ENCODE results near the gene SEMA3B.
"Not testable (repeated sequence)": the region's sequence is repeated elsewhere in the genome, so short reads cannot be mapped to it uniquely, and the experiment has no call there.

SEMA3B gene

DNA sequence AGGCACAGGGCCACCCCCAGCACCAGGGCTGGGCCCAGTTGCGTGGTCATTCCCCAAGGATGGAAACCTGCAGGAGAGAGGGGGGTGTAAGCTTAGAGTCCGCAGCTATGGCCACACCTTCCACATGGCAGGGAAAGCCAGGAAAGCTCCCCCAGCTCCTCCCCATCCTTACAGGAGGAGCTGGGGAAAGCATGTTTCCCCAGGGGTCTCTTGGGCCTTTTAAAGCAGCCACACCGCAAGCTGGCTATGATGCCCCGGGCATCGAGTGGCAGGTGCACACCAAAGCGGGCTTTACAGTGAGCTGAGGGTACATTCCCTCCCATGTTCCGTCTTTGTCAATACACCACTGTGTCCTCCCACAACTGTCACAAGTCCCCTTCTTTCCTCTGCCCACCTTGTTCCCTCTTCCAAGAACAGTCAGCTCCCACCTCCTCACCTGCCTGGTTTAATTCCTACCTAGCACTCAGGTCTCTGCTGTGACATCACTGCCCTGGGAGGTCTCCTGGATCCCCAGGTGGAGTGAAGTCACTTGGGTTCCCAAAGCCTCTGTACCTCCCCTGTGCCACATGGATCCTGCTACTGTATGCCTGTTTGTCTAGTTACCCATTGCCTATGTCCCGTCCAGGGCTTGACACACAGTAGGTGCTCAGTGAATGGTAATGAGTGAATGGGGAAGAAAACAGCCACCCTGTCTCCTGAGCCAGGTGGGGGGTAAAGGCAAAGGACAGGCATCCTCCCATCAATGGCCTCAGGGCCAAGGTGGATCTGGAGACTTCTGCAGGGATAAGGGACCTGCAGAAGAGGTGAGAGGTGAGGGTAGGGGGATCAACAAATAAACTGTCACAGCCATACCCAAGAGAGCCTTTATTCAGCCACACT lies 26.8 kb downstream of the SEMA3B start:
- no peak for DNase-seq

DNA sequence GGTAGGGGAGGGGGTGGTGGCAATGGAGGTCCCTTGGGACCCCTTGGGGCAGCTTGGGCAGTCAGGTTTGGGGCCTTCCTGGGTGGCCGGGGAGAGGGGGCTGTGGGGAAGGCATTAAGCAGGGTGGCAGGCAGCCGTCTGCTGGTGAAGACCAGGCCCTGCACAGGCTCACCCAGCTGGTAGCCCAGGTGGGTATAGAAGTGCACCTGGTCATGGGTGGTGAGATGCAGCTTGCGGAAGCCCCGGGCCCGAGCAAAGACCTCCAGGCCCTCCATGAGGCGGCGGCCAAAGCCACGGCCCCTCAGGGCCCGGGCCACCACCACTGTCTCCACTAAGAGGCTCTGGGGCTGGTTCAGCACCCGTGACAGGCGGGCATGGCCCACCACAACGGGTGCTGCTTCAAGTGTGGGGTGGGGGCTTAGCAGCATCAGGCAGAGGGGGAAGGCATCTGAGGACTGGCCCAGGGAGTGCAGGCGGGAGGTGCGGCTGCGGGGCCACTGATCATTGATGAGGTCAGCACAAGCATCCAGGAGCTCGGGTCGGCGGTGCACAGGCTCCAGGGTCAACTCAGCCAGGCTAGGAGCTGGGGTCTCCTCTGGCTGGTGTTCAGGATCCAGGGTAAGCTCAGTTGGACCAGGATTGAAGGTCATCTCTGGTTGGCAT lies 27.9 kb downstream of the SEMA3B start:
- DNase-seq: no peak

DNA sequence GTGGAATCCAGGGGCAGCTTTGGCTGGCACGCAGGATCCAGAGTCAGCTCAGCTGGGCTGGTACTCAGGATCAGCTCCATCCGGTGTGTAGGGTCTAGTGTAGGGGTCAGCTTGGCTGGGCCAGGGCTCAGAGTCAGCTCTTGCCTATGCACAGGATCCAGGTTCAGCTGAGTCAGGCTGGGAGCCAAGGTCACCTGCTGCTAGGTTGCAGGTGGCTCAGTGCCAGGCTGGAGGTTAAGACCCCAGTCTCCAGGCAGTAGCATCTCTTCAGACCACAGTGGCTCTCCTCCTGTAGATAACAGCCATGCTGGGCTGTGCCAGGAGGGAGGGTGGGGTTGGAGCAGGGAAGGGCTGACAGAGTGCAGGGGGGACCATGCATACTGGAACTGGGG lies 28.4 kb downstream of the SEMA3B start:
- no peak for DNase-seq

DNA sequence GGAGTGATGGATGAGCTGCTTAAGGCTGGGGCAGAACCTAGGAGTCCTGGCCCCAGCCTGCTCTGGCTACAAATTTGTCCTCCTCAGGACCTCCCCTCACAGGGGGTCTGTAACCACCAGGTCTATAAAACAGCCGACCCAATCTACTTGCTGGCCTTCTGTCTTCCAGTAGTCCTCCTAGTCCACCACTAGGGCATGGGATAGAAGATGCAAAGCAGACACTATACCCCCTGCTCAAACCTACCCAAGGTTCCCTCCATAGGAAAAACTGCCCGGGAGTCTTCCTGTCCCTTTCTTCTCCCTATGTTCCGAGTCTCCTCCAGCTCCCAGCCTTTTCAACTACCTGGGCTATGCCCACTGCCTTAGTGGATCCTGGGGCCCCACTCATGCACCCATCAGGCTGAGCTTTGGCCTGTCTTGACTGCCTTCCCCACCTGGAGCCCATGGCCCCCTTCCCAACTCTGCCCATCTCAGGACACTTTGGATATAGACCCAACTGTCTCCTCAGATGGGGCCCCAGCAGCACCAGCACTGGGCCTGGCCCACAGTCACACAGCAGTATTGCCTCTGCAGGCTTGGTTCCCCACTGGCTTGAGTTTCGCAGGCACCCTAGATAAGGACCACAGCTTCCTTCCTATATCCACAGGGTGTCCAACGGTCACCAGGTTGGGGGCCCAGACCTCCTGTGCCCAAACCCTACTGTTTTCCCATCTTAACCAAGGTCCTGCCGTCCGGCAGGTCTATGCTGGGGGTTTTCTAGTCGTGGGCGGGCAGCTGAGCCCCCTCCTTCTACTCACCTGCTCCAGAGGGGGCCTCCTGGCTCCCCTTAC lies 29.2 kb downstream of the SEMA3B start:
- DNase-seq: no peak

DNA sequence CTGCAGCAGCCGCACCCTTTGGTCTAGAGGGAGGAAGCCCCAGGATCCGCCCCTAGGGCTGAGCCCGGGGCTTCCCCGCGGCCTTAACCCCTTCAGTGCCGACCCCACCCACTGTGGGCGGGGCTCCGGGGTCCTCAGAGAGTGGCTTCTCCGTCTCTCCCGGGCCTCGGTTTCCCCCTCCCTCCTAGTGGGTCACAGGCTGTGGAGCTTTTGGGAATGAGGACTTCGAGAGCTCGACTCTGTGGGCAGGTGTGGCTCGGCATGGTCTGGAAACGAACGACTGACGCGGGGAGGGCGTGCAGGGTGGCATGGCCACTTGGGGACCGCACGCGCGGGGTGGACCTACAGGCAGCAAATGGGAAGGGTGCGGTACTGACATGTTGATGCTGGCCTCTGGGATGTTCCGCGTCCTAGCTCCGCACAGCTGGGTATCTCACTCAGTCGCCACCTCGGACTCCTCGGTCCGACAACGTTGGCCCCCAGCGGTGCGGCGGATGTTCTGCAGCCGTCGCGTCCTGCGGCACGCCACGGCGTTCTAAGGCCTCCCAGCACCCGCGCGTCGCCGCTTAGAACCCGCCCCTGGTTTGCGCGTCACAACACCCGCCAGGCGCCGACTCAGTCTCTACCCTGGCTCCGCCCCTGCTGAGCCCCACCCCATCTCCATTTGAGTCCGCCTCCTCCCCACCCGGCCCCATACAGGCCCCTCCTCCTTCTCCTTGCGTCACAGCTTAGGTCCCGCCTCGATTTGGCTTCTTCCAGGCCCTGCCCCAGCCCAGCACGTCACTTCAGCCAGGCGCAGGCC lies 30.1 kb downstream of the SEMA3B start, which contains the start of the genes HYAL3 and NAA80:
TSS of gene HYAL3 (minus strand) at position 570 of the 802 bp plus-strand sequence. CDS start 3,803 bp downstream, outside the sequence.
TSS of gene NAA80 (minus strand) at position 570 of the 802 bp plus-strand sequence. CDS start 1,942 bp downstream, outside the sequence.
- peak; percentile 98 for DNase-seq

DNA sequence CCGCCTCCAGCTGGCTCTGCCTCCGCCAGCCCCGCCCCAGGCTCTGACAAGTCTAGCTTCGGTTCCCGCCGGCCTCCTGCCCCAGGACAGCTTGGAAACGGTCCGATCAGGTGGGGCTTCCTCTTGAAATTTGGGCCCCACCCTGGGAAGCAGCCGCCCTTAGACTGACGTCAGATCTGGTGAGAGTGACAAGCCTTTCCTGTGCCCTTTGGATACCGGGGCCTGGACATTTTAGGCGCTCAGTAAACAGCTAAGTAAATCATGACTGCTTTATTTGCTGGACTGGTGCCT lies 30.6 kb downstream of the SEMA3B start:
- DNase-seq: no peak

DNA sequence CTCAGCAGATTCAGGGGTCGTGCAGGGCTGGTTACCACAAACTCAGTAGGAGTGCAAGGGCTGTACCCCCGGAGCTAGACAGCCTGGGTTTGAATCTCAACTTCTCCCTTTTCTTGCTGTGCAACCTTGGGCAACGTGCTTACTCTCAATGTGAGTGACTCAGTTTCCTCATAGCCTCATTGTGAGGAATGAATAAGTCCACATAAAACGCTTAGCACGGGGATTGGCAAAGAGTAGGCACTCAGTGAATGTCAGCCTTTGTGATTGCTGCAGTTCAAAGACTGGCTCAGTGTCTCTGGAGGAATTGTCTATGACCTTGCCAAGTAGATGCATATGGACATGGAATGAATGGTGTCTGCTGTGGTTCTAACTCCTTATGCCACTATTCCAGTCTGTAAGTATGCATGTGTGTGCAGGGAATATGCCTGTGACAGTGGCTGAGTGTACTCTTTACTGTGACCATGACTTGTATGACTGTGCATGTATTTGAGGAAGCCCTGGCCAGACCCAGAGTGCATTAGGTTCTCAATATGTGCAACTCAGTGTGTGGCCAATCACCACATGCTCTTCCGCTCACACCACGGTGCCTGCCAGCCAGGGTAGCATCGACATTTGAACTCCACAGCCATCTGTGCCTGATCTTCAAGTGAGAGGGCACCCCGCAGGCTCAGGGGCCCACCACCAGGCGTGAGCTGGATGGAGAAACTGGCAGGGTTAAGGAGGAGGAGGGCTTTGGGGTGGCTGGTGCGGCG lies 31.2 kb downstream of the SEMA3B start:
- no peak for DNase-seq

DNA sequence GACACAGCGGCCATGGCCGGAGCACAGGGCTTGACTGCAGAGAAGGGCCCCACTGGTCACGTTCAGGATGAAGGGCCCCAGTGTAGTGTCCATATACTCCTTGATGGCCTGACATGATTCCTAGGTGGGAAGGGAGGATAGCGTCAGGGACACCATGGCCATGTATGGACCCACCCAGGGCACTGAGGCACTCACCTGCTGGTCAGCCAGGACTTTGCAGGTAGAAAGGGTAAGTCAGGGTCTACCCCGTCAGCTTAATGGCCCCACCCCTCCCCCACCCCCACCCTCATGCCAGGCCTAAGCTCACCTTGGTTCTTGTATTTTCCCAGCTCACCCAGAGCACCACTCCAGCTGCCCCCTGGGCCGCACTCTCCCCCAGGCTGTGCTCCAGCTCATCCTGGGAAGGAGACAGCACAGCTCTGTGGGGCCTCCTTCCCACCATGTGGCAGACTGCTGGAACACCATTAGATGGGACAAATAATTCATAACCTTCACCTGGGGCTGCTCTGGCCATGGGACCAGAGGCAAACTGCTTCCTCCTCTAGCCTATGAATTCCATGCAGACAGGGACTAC lies 31.8 kb downstream of the SEMA3B start:
- no peak for DNase-seq

DNA sequence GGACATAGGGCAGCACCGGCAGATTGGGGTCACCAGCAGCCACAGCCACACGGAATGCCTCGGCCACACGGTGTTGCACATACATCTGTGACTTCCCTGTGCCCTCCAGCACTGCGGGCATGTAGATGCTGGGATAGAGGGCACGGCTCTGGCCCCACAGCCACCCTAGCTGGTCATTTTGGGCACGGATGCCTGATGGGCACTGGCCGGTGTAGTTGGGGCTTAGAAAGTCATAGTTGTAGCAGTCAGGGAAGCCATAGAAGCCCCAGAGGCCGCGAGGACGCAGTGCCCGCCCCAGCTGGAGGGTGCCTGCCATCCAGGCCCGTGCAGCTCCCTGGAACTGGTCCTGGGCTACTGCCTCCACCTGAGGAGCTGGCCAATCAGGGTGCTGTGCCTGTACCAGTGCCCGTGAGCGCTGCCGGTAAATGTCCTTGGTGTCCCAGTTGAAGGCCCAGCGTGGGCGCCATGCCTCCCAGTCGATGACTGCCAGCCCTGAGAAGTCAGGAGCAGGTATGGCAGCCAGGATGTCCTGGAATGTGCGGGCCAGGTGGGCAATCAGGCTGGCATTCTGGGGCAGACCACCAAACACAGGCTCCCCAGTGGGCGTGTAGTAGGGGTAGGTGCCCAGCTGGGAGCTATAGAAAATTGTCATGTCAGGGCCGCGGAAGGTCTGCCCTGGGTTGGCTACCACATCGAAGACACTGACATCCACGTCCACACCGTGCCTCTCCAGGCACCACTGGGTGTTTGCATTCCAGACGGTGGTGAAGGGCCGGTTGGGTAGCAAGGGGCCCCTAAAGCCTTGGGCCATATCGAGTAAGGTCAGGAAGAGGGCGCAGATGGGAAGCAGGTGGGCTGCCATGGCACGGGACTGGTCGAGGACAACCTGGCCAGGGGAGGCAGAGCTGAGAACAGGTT lies 33.4 kb downstream of the SEMA3B start:
- DNase-seq: no peak

DNA sequence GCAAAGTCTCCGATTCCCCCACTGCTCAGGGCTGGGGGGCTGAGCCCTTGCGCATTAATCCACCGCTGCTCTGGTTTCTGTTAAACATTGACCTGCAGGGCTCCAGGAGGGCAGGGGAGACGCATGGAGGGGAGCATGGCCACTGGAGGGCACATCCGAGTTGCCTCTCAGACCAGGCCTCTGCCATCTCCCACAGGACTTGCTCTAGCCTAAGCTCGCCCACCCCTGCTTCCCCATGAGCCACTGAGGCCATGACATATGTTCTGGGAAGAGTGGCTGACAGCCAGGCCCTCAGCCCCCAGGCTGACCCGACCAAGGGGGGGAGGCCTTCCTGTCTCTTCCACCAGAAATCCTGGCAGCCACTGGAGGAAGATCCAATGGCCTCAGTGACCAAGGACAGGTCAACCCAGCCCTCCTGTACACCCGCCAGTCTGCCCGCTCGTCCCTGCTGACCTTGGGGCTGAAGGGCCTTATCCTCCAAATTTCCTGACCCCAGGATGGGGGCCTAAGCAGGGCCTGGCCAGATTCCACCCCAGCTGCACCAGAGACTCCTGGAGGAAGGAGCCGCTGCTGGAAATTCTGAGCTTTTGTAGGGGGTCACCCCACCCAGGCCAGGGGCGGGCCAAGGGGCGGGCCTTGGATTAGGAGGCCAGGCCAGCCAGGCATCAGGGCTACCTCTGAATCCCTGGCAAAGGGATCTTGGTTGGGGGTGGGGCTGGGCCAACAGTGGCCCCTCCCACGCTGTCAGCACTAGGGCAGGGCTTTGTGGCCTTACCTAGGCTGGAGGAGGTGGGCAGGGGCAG lies 34.3 kb downstream of the SEMA3B start, which contains the start of gene HYAL1:
TSS of gene HYAL1 (minus strand) at position 562 of the 803 bp plus-strand sequence. CDS start 618 bp downstream, outside the sequence.
- no peak for DNase-seq

DNA sequence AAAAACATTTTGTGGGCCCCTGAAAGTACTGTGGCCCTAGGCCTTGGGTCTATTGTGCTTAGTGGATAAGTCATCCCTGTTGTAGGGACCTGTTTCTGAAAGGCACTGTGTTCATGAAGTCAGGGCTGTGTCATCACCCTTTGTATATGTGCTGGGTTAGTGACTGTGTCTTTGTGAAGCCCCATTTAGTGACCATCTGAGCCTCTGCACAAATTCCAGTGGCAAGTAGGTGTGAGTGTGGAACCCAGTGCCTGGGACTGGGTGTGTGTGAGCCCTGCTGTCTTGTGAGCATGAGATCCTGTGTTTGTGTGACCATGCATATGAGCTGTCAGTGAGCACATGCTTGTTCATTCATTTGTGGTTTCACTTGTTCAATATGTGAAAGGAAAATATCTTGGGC lies 35.7 kb downstream of the SEMA3B start:
- DNase-seq: no peak

DNA sequence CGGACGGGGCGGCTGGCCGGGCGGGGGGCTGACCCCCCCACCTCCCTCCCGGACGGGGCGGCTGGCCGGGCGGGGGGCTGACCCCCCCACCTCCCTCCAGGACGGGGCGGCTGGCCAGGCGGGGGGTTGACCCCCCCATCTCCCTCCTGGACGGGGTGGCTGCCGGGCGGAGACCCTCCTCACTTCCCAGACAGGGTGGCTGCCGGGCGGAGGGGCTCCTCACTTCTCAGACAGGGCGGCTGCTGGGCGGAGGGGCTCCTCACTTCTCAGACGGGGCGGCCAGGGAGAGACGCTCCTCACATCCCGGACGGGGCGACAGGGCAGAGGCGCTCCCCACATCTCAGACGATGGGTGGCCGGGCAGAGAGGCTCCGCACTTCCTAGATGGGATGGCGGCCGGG lies 43.1 kb downstream of the SEMA3B start:
- DNase-seq: not testable (repeated sequence)

DNA sequence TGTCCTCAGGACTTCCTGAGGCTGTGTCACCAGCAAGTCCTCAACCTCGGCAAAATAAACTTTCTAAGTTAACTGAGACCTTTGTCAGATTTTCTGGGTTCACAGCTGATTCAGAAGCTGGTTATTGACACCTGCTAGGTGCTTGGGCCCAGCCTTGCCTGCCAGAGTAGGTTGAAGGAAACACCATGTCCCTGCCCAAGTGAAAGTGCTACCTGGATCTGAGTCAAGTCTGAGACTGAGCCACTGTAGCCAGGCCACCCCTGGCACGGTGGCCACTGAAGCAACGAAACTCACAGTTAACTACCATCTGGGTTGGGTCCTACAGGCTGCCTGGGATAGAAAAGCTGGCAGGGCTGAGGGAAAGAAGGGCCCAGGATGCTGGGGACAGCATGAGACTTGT lies 45.4 kb downstream of the SEMA3B start:
- DNase-seq: no peak

DNA sequence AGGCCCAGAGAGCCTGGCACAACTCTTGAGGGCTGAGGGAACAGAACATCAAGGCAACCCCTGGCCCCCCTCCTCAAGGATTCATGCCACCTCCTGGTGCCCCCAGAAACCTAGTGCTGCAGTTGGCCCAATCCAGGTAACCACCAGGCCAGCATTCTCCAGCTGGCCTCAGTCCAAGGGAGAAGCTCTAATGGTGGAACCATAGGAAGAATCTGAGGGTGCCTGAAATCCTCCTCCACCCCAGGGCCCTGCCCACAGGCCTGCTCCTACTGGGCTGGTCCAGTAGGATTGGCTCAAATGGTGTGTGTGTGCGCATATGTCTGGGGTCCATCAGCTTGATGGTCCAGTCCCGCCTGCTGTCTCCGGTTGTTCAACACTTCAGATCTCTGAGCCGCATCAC lies 45.9 kb downstream of the SEMA3B start:
- no peak for DNase-seq

DNA sequence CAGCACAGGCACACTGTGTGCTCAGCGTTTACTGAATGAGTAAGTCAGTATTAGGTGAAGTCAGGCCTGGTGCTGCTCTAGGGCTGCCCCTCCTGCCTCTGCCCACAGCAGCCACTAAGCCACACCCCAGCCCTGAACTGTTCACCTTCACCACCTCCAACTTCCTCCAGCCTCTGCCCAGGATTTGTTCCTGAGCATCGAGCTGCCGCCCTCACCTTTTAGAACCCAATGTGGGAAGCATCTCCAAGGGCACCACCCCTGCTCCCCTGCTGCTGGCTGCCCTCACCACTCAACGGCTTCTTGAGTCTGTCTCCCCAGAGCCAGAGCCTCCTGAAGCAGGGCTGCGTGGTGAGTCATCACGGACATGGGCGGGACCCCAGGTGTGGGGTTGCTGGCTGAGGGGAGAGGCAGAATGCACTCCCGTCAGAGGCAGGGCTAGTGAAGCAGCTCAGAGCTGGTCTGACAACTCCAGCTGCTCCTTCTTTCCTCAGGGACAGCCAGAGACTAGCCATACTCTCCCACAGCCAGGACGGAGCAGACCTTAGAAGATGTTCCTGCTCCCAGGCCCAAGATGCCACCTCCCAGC lies 47.8 kb downstream of the SEMA3B start:
- no peak for DNase-seq

DNA sequence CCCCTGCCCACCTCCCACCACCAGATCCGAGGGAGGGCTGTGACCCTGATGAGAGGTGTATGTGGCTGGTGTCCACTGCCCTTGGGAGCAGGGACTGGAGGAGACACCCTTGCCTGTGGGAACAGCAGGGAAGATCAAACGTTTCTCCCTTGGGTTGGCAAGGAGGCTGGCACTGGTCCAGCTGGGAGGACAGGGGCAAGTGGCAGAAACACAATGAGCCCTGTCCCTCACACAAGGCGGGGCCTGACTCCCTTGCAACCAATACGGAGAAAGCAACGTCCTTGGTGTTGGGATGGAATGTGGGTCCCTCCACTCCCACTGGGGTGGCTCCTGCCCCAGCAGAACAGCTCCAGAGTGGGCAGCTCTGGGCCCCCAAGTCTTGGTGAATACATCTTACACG lies 48.4 kb downstream of the SEMA3B start:
- no peak for DNase-seq

DNA sequence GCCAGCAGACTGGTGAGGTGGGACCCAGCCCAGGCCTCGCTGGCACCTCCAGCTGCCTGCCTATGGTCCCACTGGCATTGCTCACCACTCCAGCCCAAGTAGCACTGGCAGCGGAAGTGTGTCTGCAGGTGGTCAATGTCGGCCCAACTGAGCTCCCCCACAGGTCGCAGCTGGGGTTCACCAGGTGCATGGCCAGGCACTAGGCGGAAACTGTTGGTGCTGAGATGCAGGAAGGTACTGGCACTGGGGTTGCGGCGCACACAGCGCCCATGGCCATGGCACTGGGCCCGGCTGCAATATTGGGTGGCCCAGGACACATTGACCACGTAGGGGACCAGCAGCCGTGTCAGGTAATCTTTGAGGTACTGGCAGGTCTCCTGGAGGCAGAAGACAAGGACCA lies 49.2 kb downstream of the SEMA3B start:
- DNase-seq: no peak

DNA sequence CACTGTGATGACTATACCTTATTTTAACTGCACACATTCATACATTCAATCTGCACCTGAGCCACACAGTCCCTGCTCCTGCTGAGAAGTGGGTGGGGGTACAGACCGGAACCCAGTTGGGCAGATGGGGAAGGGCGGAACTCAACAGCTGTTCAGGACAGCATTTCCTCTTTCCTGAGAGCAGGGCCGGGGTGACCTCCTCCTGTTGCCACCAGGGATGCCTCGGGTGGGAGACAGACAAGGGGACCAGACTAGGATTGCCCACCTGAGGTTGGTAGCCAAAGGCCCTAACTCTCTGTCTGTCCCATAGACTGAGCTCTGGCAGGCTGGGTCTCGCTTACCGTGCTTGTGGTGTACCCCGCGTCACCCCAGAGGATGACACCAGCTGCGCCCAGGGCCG lies 49.7 kb downstream of the SEMA3B start:
- DNase-seq: no peak

All from NCI-H526 treated with DMSO at 0.1 percent for 48 hours (cell line).